ENCODE data around the gene ZNF682. TPM values are rescaled to one million over a fixed set of nuclear protein-coding genes. Genes with fewer than 3 reads are reported as not detected.

Gene ZNF682
- total and polyA plus RNA-seq, 2 of the 8 experiments (the other 6 are each of a cell fraction or from before 2014, with no cell fraction given) = 4.3 to 27.5 TPM

DNA sequence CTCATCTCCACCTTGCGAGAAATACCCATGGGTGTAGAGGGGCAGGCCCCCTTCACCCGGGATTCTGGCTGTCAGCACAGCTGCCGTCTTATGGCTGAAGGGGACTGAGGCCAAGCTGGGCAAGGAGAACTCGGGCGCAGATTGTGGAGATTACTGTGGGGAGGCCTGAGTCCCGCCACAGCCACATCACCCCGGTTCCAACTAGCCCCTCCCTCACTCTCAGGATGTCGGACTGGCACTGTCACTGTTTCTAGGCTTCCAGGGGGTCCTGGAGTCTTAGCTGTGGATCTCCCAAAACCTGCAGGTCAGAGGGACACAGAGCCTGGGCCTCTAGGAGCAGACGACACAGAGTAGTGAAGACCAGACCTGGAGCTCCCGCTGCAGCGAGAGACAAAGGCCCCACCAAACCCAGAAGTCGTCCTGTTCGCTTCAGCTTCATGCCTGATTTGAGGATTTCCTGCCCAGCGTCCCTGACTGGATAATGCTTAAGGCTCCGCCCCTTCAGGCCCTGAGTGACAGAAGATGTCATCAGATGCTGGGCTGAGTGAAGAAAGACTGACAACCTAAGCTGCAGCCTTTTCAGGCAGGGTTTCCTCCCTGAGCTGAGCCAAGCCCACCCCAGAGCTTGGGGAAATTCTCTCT lies 82.8 kb downstream of the ZNF682 start (continued):
- no peak for TF ChIP-seq GABPA (IDR thresholded peaks at IDR 0.05; ENCODE audit: borderline replicate concordance, insufficient read depth, low read length)
- TF ChIP-seq, protein P1, sequence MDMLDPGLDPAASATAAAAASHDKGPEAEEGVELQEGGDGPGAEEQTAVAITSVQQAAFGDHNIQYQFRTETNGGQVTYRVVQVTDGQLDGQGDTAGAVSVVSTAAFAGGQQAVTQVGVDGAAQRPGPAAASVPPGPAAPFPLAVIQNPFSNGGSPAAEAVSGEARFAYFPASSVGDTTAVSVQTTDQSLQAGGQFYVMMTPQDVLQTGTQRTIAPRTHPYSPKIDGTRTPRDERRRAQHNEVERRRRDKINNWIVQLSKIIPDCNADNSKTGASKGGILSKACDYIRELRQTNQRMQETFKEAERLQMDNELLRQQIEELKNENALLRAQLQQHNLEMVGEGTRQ (IDR thresholded peaks at IDR 0.05; ENCODE audit: low read length) = no peak
- TF ChIP-seq CHD1 (IDR thresholded peaks at IDR 0.05; ENCODE audit: low read depth, low read length) = no peak
- TF ChIP-seq, protein P2, sequence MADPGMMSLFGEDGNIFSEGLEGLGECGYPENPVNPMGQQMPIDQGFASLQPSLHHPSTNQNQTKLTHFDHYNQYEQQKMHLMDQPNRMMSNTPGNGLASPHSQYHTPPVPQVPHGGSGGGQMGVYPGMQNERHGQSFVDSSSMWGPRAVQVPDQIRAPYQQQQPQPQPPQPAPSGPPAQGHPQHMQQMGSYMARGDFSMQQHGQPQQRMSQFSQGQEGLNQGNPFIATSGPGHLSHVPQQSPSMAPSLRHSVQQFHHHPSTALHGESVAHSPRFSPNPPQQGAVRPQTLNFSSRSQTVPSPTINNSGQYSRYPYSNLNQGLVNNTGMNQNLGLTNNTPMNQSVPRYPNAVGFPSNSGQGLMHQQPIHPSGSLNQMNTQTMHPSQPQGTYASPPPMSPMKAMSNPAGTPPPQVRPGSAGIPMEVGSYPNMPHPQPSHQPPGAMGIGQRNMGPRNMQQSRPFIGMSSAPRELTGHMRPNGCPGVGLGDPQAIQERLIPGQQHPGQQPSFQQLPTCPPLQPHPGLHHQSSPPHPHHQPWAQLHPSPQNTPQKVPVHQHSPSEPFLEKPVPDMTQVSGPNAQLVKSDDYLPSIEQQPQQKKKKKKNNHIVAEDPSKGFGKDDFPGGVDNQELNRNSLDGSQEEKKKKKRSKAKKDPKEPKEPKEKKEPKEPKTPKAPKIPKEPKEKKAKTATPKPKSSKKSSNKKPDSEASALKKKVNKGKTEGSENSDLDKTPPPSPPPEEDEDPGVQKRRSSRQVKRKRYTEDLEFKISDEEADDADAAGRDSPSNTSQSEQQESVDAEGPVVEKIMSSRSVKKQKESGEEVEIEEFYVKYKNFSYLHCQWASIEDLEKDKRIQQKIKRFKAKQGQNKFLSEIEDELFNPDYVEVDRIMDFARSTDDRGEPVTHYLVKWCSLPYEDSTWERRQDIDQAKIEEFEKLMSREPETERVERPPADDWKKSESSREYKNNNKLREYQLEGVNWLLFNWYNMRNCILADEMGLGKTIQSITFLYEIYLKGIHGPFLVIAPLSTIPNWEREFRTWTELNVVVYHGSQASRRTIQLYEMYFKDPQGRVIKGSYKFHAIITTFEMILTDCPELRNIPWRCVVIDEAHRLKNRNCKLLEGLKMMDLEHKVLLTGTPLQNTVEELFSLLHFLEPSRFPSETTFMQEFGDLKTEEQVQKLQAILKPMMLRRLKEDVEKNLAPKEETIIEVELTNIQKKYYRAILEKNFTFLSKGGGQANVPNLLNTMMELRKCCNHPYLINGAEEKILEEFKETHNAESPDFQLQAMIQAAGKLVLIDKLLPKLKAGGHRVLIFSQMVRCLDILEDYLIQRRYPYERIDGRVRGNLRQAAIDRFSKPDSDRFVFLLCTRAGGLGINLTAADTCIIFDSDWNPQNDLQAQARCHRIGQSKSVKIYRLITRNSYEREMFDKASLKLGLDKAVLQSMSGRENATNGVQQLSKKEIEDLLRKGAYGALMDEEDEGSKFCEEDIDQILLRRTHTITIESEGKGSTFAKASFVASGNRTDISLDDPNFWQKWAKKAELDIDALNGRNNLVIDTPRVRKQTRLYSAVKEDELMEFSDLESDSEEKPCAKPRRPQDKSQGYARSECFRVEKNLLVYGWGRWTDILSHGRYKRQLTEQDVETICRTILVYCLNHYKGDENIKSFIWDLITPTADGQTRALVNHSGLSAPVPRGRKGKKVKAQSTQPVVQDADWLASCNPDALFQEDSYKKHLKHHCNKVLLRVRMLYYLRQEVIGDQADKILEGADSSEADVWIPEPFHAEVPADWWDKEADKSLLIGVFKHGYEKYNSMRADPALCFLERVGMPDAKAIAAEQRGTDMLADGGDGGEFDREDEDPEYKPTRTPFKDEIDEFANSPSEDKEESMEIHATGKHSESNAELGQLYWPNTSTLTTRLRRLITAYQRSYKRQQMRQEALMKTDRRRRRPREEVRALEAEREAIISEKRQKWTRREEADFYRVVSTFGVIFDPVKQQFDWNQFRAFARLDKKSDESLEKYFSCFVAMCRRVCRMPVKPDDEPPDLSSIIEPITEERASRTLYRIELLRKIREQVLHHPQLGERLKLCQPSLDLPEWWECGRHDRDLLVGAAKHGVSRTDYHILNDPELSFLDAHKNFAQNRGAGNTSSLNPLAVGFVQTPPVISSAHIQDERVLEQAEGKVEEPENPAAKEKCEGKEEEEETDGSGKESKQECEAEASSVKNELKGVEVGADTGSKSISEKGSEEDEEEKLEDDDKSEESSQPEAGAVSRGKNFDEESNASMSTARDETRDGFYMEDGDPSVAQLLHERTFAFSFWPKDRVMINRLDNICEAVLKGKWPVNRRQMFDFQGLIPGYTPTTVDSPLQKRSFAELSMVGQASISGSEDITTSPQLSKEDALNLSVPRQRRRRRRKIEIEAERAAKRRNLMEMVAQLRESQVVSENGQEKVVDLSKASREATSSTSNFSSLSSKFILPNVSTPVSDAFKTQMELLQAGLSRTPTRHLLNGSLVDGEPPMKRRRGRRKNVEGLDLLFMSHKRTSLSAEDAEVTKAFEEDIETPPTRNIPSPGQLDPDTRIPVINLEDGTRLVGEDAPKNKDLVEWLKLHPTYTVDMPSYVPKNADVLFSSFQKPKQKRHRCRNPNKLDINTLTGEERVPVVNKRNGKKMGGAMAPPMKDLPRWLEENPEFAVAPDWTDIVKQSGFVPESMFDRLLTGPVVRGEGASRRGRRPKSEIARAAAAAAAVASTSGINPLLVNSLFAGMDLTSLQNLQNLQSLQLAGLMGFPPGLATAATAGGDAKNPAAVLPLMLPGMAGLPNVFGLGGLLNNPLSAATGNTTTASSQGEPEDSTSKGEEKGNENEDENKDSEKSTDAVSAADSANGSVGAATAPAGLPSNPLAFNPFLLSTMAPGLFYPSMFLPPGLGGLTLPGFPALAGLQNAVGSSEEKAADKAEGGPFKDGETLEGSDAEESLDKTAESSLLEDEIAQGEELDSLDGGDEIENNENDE (IDR thresholded peaks at IDR 0.05; ENCODE audit: insufficient replicate concordance, low read length) = no peak
- TF ChIP-seq, protein P3, sequence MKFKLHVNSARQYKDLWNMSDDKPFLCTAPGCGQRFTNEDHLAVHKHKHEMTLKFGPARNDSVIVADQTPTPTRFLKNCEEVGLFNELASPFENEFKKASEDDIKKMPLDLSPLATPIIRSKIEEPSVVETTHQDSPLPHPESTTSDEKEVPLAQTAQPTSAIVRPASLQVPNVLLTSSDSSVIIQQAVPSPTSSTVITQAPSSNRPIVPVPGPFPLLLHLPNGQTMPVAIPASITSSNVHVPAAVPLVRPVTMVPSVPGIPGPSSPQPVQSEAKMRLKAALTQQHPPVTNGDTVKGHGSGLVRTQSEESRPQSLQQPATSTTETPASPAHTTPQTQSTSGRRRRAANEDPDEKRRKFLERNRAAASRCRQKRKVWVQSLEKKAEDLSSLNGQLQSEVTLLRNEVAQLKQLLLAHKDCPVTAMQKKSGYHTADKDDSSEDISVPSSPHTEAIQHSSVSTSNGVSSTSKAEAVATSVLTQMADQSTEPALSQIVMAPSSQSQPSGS (IDR thresholded peaks at IDR 0.05; ENCODE audit: low read length) = 0 out of 2 replicates have a peak, but pooled peaks have one; percentile 54
- TF ChIP-seq EP300 (IDR thresholded peaks at IDR 0.05; ENCODE audit: borderline replicate concordance in 1 of 2, low read depth in 2 of 2, low read length in 2 of 2) = no peak
- TF ChIP-seq MAFK (IDR thresholded peaks at IDR 0.05; ENCODE audit: low read depth, low read length) = no peak
